K562 (cell line): ENCODE results near the gene UNKL. TPM values are rescaled to one million over a fixed set of nuclear protein-coding genes. Genes with fewer than 3 reads are reported as not detected.

Experiments
- EHMT2 ChIP-seq: fragments of 450-650 bp; IDR thresholded peaks from 2 replicates; pipeline ENCODE4 v1.6.1; 2018; ENCODE audit warnings: antibody characterized with exemption
- KLF10 ChIP-seq: fragments of 250-450 bp; sonication (Bioruptor Pico); IDR thresholded peaks from 2 replicates; pipeline ENCODE4 v1.6.1; 2021; ENCODE audit warnings: matching md5 sums
- LARP7 ChIP-seq: fragments of 450-650 bp; IDR thresholded peaks from 2 replicates; pipeline ENCODE4 v1.6.1; 2016
- MLX ChIP-seq, 2 experiments: fragments of 450-650 bp in 1 of 2; sonication (generic) in 1 of 2; formaldehyde crosslinking; conservative IDR thresholded peaks; 2 replicates each; pipeline versions ENCODE4 v1.4.0 to v1.8.1; 2020 to 2022; ENCODE audit warnings: mild to moderate bottlenecking in 1 of 2, missing genetic modification reagents in 1 of 2
- U2AF1 ChIP-seq: fragments of 200-400 bp; formaldehyde crosslinking; optimal IDR thresholded peaks from 2 replicates; pipeline ENCODE3; 2017; ENCODE audit warnings: mild to moderate bottlenecking, low read depth, low read length, moderate library complexity
- ZNF175 ChIP-seq: fragments of 200-800 bp; sonication (Bioruptor generic); IDR thresholded peaks from 2 replicates; pipeline ENCODE4 v1.6.1; 2016; ENCODE audit warnings: low read depth, mild to moderate bottlenecking, missing genetic modification characterization, missing compliant biosample characterization
- polyA plus RNA-seq, 8 experiments: library from polyadenylated mRNA; depleted of rRNA in 4 of 8; stranded (reverse) in 5 of 8; unstranded in 3 of 8; fragments of >200 nt; fragmentation: Nextera tagmentation in 2 of 8; fragmentation: Illumina TruSeq in 1 of 8; extraction: Ambion mirVana in 2 of 8; extraction: Trizol in 1 of 8; gene quantifications; 2 replicates each; pipeline versions ENCODE4 v1.2.1 to v1.2.3, GENCODE V29; 2011 to 2014; ENCODE audit warnings: inconsistent platforms in 1 of 8, missing spikeins in 1 of 8
- total RNA-seq, 7 experiments: library from RNA; depleted of rRNA in 6 of 7; stranded (reverse); fragments of >200 nt in 6 of 7; fragmentation: Illumina TruSeq in 2 of 7; extraction: Trizol in 2 of 7; gene quantifications; 2 replicates each; pipeline versions ENCODE4 v1.2.1 to v1.2.3, GENCODE V29; 2011 to 2021; ENCODE audit warnings: low replicate concordance in 1 of 7
- TF ChIP-seq, protein P1 (sequence below): fragments of 250-450 bp; sonication (Bioruptor Pico); IDR thresholded peaks from 2 replicates; pipeline ENCODE4 v1.8.0; 2021; ENCODE audit warnings: mild to moderate bottlenecking, moderate library complexity
- TF ChIP-seq, protein P2 (sequence below): fragments of 450-650 bp; IDR thresholded peaks from 2 replicates; pipeline ENCODE4 v1.6.1; 2016; ENCODE audit warnings: mild to moderate bottlenecking, moderate library complexity

The UNKL gene
- total and polyA plus RNA-seq, 9 of the 15 experiments (the other 6 are each of a cell fraction or from before 2014, with no cell fraction given) = 0.37 to 30.2 (median 5.1) TPM

DNA sequence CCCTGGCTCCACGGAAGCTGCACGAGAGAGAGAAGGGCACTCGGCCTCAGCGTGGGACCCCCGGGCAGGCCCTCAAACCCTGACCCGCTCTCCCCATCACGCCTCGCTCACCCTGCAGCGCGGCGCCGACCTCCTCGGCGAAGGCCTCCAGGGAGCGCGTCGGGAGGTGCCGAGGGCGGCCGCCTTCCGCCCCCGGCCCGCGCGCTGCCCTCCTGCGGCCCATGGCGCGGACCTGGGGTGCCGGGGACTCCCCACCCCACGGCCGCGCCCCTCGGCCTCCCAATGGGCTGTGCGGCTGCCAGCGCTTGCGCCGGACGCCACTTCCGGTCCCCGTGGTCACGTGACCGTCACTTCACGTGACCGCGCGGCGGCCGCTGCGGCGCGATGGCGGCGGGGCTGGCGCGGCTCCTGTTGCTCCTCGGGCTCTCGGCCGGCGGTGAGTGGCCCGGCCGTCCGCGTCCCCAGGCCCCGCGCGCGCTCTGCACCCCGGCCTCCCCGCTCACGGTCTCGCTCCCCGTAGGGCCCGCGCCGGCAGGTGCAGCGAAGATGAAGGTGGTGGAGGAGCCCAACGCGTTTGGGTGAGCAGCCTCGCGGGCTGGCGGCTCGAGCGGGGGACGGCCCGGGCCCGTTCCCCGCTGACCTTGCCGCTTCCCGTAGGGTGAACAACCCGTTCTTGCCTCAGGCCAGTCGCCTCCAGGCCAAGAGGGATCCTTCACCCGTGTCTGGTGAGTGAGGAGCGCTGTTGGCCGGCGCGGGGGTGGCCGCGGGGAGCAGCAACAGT, 62.7 kb downstream of the UNKL start, which contains the start of the genes GNPTG and TSR3 (continued):
- TF ChIP-seq, protein P1, sequence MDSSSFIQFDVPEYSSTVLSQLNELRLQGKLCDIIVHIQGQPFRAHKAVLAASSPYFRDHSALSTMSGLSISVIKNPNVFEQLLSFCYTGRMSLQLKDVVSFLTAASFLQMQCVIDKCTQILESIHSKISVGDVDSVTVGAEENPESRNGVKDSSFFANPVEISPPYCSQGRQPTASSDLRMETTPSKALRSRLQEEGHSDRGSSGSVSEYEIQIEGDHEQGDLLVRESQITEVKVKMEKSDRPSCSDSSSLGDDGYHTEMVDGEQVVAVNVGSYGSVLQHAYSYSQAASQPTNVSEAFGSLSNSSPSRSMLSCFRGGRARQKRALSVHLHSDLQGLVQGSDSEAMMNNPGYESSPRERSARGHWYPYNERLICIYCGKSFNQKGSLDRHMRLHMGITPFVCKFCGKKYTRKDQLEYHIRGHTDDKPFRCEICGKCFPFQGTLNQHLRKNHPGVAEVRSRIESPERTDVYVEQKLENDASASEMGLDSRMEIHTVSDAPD (CRISPR knock-in tag) = no peak
- TF ChIP-seq LARP7 (no peak), EHMT2 (no peak), ZNF175 (CRISPR knock-in tag) (no peak), MLX (CRISPR knock-in tag; conservative IDR thresholded peaks at IDR 0.05) (no peak), U2AF1 (no peak), KLF10 (CRISPR knock-in tag) (no peak)
- TF ChIP-seq, protein P2, sequence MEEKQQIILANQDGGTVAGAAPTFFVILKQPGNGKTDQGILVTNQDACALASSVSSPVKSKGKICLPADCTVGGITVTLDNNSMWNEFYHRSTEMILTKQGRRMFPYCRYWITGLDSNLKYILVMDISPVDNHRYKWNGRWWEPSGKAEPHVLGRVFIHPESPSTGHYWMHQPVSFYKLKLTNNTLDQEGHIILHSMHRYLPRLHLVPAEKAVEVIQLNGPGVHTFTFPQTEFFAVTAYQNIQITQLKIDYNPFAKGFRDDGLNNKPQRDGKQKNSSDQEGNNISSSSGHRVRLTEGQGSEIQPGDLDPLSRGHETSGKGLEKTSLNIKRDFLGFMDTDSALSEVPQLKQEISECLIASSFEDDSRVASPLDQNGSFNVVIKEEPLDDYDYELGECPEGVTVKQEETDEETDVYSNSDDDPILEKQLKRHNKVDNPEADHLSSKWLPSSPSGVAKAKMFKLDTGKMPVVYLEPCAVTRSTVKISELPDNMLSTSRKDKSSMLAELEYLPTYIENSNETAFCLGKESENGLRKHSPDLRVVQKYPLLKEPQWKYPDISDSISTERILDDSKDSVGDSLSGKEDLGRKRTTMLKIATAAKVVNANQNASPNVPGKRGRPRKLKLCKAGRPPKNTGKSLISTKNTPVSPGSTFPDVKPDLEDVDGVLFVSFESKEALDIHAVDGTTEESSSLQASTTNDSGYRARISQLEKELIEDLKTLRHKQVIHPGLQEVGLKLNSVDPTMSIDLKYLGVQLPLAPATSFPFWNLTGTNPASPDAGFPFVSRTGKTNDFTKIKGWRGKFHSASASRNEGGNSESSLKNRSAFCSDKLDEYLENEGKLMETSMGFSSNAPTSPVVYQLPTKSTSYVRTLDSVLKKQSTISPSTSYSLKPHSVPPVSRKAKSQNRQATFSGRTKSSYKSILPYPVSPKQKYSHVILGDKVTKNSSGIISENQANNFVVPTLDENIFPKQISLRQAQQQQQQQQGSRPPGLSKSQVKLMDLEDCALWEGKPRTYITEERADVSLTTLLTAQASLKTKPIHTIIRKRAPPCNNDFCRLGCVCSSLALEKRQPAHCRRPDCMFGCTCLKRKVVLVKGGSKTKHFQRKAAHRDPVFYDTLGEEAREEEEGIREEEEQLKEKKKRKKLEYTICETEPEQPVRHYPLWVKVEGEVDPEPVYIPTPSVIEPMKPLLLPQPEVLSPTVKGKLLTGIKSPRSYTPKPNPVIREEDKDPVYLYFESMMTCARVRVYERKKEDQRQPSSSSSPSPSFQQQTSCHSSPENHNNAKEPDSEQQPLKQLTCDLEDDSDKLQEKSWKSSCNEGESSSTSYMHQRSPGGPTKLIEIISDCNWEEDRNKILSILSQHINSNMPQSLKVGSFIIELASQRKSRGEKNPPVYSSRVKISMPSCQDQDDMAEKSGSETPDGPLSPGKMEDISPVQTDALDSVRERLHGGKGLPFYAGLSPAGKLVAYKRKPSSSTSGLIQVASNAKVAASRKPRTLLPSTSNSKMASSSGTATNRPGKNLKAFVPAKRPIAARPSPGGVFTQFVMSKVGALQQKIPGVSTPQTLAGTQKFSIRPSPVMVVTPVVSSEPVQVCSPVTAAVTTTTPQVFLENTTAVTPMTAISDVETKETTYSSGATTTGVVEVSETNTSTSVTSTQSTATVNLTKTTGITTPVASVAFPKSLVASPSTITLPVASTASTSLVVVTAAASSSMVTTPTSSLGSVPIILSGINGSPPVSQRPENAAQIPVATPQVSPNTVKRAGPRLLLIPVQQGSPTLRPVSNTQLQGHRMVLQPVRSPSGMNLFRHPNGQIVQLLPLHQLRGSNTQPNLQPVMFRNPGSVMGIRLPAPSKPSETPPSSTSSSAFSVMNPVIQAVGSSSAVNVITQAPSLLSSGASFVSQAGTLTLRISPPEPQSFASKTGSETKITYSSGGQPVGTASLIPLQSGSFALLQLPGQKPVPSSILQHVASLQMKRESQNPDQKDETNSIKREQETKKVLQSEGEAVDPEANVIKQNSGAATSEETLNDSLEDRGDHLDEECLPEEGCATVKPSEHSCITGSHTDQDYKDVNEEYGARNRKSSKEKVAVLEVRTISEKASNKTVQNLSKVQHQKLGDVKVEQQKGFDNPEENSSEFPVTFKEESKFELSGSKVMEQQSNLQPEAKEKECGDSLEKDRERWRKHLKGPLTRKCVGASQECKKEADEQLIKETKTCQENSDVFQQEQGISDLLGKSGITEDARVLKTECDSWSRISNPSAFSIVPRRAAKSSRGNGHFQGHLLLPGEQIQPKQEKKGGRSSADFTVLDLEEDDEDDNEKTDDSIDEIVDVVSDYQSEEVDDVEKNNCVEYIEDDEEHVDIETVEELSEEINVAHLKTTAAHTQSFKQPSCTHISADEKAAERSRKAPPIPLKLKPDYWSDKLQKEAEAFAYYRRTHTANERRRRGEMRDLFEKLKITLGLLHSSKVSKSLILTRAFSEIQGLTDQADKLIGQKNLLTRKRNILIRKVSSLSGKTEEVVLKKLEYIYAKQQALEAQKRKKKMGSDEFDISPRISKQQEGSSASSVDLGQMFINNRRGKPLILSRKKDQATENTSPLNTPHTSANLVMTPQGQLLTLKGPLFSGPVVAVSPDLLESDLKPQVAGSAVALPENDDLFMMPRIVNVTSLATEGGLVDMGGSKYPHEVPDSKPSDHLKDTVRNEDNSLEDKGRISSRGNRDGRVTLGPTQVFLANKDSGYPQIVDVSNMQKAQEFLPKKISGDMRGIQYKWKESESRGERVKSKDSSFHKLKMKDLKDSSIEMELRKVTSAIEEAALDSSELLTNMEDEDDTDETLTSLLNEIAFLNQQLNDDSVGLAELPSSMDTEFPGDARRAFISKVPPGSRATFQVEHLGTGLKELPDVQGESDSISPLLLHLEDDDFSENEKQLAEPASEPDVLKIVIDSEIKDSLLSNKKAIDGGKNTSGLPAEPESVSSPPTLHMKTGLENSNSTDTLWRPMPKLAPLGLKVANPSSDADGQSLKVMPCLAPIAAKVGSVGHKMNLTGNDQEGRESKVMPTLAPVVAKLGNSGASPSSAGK = no peak
